ENCODE data around the gene CATSPERD. TPM values are rescaled to one million over a fixed set of nuclear protein-coding genes. Genes with fewer than 3 reads are reported as not detected.

Gene CATSPERD
- total and polyA plus RNA-seq, 9 of the 15 experiments (the other 6 are each of a cell fraction or from before 2014, with no cell fraction given): not detected

DNA sequence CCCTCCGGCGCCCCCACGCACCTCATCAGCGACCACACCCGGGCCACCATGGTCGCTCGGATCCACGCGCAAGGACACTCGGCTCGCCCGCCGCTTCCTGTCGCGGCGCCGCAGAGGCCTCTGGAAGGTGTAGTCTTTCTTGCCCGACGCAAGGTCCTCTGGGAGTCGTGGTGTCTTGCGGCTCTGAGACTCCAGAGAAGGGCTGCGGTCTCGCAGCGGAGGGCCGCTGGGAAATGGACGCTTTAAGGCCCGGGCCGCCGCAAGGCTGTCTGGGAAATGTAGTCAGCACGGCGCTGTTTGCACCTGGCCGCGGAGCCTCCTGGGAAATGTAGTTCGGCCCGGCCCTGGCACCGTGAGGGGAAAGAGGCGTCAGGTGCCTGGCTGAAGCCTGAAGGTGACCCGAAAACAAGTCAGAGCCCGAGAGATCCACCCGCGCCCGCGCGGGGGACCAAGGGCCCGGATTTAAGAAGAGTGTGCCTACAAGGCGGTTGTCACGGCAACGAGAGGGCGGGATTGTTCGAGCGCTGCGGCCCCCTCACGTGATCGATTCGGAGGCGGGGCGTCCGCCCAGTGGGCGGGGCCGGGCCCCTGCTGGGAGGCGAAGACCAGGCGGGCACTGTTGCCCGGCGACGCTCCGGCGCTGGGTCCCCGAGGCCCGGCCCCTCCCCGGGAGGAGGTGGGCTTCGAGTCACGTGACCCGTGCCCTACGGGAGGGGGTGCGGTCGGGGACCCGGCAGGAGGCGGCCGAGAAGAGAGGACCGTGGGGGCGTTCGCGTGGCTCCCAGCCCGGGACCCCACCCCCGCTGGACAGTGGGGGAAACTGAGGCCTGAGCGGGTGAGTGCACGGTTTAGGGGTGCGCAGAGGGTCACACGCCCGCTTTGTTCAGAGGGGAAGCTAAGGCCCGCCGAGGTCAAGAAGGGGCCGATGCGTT lies 39.7 kb upstream of the CATSPERD start, which contains the start of the genes HSD11B1L and MICOS13 (continued):
- TF ChIP-seq ZNF407 (IDR thresholded peaks at IDR 0.05; ENCODE audit: low read depth) (no peak), NCOA2 (IDR thresholded peaks at IDR 0.05; ENCODE audit: partially characterized antibody in 2 of 2) (no peak), ZKSCAN1 (IDR thresholded peaks at IDR 0.05; ENCODE audit: low read depth, low read length) (no peak), PTBP1 (IDR thresholded peaks at IDR 0.05; ENCODE audit: low read depth, low read length) (no peak), STAT6 (CRISPR knock-in tag; IDR thresholded peaks at IDR 0.05) (no peak), NRF1 (conservative IDR thresholded peaks at IDR 0.05 in 1 of 2, IDR thresholded peaks at IDR 0.05 in 1 of 2) (peak; percentile 86 to 89), ZNF431 (CRISPR knock-in tag; IDR thresholded peaks at IDR 0.05) (0 out of 2 replicates have a peak, but pooled peaks have one; percentile 48), KLF16 (IDR thresholded peaks at IDR 0.05) (no peak), ZNF668 (CRISPR knock-in tag; IDR thresholded peaks at IDR 0.05) (no peak)
- TF ChIP-seq, protein P1, sequence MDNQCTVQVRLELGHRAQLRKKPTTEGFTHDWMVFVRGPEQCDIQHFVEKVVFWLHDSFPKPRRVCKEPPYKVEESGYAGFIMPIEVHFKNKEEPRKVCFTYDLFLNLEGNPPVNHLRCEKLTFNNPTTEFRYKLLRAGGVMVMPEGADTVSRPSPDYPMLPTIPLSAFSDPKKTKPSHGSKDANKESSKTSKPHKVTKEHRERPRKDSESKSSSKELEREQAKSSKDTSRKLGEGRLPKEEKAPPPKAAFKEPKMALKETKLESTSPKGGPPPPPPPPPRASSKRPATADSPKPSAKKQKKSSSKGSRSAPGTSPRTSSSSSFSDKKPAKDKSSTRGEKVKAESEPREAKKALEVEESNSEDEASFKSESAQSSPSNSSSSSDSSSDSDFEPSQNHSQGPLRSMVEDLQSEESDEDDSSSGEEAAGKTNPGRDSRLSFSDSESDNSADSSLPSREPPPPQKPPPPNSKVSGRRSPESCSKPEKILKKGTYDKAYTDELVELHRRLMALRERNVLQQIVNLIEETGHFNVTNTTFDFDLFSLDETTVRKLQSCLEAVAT (IDR thresholded peaks at IDR 0.05): peak in 1 of 2 experiments; percentile 35; a peak in 2 of 4 replicates
- TF ChIP-seq, protein P2, sequence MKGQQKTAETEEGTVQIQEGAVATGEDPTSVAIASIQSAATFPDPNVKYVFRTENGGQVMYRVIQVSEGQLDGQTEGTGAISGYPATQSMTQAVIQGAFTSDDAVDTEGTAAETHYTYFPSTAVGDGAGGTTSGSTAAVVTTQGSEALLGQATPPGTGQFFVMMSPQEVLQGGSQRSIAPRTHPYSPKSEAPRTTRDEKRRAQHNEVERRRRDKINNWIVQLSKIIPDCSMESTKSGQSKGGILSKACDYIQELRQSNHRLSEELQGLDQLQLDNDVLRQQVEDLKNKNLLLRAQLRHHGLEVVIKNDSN (CRISPR knock-in tag; IDR thresholded peaks at IDR 0.05): peak; percentile 99
- TF ChIP-seq, protein P3, sequence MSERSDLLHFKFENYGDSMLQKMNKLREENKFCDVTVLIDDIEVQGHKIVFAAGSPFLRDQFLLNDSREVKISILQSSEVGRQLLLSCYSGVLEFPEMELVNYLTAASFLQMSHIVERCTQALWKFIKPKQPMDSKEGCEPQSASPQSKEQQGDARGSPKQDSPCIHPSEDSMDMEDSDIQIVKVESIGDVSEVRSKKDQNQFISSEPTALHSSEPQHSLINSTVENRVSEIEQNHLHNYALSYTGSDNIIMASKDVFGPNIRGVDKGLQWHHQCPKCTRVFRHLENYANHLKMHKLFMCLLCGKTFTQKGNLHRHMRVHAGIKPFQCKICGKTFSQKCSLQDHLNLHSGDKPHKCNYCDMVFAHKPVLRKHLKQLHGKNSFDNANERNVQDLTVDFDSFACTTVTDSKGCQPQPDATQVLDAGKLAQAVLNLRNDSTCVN (CRISPR knock-in tag; IDR thresholded peaks at IDR 0.05): no peak

All from K562 (cell line).